Measurements from ENCODE around the gene PRKG1.
"Not testable (repeated sequence)": the region's sequence is repeated elsewhere in the genome, so short reads cannot be mapped to it uniquely, and the experiment has no call there.

The PRKG1 gene

GRCh38 chr10:51397244-51397643 is 323.0 kb downstream of the PRKG1 start:
- FAIRE-seq, result no peak

DNA sequence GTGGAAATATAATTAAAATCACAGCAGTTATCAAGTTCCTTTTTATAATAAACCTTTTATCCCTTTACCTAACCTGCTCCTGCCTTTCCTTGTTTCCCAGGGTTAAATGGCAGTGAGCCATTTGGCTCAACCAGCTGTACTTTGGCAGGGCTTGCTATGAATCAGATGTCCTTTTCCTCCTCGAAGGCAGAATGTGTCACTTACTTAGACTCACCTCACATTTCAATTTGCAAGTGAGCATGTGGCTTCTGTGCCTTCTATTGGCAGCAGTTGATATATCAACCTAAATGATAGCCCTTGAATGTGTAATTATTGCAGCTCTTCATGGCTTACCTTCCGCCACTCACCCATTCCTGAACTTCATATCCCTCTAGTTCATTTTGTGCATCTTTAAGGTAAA is 323.4 kb downstream of the PRKG1 start:
- no peak for FAIRE-seq

GRCh38 chr10:51399840-51400239 is 325.6 kb downstream of the PRKG1 start:
- FAIRE-seq, result no peak

DNA sequence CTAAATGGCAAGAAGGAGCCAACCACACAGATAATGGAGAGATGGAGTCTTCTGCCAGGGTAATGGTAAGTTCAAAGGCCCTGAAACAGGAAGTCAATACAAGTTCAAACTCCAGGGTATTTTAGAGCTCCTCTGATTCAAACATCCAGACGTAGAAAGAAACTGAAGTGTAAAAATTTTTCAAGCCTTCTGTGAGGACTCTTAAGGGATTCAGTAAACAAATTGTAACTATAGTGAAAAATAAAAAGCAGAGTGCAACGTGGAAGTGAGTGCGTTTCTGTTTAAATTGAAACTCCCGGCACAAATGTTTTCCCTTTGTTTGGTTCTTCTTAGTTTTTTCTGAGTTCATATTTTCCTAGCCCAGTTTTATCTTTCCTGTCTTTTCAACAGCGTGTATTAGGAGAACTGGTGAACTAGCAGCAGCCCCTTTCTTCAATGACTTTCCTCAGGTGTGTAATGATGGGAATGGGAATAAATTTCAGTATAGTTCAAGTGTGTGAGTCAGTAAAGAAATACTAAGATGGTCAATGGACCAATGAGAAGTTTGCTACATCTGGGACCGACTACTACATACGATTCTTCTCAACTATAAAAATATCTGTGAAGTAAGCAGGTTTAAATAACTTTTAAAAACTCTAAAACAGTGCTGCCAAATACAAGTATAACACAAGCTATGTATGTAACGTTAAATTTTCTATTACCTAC is 326.3 kb downstream of the PRKG1 start:
- FAIRE-seq, result no peak

DNA sequence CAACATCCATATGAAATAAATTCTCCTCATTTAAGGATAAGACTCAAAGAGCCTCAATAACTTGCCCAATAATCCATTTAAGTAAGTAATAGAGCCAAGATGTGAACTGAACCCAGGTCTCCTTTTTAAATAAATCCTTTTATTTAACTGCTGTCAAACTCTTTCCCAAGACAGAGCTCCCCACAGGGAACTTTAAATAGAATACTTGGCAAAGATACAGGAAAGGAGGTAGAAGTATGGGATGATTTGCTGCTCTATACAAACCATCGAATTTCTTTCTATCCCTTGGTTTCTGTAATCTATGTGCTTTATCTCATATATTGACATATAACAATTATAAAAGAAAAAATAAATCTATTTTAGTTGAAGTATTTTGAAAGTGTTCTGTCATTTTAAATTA is 329.2 kb downstream of the PRKG1 start:
- peak; percentile 71 for FAIRE-seq

DNA sequence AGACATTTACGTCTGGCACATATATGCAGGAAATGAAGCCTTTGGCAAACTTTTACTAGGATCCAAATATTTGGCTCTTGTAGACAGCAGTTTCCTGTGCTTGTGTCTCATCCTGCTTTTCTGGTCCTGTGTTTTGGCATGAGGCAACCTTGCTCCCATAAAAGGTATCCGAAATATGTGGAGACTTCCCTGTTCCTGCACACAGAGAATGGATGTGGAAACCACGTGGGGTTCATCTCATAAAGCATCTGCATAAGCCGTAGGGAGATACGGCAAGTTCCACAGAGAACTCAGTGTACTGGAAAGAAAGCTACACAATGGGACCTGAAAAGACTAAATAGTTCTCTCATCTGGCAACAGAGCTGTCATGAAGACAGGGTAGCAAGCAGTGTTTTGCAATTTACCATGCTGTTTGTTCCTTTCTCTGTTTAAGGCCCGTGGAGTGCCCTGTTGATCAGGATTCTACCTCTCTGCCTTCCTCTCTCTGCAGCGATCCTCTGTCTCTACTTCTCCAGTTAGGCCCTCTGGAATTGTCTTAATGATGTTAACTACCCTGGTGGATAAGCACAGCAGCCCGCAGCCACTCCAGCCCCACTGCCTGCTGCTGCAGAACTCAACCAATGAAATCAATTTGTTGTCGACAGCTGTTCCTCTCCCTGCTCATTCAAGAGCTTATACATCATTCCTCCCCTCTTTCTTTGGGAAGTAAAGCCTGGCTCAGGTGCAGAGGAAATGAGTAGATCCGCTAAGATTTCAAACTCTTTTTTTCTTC is 331.5 kb downstream of the PRKG1 start:
- FAIRE-seq, result no peak

GRCh38 chr10:51406581-51406980 is 332.3 kb downstream of the PRKG1 start:
- FAIRE-seq, result no peak

GRCh38 chr10:51416494-51416893 is 342.2 kb downstream of the PRKG1 start:
- no peak for FAIRE-seq

DNA sequence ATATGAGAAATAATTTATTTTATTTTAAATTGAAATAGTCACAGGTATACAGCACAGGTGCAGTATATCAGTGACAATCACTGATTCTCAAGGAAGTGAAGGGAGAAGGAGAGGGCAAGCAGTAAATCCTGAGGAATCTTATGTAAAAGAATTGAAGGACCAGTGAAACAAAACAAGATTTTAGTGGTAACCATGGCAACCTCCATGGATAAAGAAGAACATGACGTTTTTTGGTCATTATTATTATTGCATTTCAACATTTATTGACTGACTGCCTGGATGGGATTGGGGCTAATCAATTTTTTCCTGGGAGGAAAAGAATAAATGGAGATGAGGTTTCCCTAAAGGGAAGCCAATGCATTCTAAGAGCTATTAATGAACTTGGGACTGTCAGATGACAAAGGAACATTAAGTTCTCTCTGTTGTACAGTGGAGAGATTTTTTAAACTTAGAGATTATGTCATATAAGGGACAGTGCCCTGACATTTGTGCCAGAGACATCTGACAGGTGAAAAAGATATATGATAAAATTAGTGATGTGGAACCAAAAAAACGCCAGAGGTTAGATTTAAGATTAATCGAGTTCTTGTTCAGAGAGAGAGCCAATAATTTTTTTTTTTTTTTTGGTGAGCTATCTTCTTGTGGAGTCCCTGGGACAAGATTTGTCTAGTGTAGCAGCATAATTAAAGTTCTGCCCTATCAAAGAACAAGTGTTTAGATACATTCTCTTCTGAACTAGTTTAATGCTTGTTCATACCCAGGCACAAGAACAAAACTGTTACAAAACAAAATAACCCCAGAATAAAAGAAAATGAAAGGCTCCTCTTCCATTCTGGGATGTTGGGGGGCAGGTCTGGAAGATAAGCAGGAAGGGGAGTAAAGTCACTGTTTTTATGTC is 345.2 kb downstream of the PRKG1 start:
- no peak for FAIRE-seq

DNA sequence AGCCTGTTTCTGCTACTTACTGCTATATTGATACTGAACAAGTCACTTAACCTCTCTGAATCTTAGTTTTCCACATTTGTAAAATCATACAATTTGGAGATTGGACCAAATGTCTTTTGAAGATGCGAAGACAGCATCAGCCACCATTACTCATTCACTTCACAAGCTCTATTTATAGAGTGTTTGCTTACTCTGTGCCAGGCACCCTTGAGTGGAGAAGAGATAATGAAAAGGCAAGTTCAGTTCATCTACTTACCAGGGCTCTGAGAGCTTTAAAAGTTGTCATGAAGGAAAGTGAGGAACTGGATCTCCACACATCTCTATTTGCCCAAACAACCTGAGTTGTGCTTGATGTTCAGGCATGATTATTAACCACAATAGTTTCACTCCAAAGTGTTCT is 347.6 kb downstream of the PRKG1 start:
- no peak for FAIRE-seq

DNA sequence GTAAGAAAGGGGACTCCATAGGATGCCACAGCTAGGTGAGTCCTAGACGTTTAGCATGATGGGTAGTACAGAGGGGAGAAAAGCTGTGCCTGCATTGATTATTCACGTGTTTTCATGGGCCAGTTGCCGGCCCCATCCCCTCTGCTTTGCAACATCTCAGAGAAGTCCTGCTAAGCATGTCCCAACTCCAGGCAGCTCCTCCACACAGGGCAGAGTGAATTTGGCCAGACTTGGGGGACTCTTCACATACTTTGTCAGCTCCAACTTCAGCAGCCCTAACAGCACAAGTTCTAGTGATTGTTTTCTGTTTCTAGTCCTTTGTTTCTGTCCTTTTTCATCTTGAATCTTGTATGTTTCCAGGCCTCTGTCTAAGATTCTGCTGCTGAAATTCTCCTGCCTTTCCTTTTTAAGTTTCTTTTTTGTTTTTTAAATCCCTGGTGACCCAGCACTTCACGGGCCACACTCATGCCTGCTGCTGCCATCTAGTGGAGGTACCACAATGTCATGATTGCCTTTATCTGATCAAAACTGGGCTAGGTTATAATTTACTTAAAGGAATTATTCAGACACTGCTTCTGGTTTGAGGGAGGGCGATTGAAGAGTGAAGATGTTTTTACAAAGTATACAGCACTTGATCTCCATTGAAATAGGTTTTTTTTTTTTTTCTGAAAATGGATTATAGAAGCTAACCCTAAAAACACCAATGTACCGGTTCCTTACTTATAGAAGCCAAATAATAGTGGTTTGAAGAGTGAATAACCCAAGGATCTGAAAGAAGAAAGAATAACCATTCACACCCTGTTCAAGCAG is 348.2 kb downstream of the PRKG1 start:
- FAIRE-seq, result peak; percentile 93

- FAIRE-seq, result no peak
These were observed 348.8 kb downstream of the PRKG1 start for GRCh38 chr10:51423121-51423452.

DNA sequence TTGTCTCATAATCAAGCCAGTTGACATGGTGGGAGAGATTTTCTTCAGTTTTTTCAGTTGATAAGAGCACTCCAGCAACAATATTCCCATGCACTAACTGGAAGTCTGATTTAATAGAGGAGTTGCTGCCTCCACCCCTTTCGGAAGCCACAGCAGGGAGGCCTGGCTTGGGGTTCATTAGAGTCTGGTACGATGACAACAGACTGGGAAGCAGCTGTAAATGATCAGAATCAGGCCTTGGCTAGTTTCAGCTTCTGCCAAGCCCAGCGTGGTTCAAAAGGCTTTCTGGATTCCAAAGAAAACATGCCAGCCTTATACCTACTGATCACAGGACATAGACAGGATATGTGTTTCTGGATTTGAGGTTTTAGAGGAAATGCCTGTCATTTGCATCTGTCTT is 351.1 kb downstream of the PRKG1 start:
- FAIRE-seq, result no peak

DNA sequence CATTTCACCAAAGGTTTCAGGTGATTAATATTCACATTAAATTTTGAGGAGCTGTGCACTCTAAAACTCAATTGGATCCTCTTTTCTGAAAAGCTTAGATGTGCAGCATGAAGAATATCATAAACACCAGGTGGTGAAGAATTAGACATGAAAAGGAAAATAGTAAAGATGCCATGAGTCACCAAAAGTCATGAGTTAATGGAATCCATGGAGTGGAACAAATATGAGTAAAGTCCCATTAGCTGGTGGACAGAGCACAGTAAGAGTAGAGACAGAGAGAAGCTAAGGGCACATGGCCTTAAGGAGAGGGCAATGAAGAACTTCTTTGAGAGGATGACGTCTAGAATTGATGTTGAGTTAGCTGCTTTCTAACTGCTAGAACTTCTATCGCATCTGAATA is 353.5 kb downstream of the PRKG1 start:
- FAIRE-seq, result no peak

DNA sequence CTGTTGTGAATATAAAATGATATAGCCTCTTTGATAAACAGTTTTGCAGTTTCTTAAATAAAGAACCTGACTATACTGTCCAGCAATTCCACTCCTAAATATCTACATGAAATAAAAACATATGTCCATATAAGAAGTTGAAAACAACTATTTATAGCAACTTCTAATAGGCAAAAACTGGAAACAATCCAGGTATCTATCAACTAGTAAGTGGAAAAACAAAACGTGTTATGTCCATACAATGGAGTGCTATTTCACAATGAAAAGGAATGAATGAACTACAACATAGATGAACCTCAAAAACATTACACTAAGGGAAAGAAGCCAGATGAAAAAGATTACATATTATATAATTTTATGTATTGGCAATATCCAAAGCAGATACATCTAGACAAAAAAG is 356.2 kb downstream of the PRKG1 start:
- FAIRE-seq, result no peak

GRCh38 chr10:51433949-51434475 is 359.7 kb downstream of the PRKG1 start:
- no peak for FAIRE-seq

DNA sequence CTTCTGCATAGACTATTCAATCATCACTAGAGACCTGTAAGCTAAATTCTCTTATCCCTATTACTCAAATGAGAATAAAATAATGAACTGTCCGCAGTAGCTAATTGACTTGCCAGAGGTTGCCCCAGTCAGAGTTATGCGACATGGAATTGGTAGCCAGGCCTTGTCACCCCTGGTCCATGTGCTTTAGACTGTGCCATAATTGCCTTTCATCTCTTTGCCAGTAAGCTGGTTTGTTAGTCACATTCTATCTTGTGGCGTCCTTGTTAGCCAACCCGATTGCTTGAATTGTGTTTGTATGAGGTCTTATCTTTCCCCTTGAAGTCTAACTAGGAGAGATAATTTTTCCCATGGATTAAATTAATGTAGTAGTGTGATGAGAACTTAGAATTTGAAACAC is 362.5 kb downstream of the PRKG1 start:
- no peak for FAIRE-seq

DNA sequence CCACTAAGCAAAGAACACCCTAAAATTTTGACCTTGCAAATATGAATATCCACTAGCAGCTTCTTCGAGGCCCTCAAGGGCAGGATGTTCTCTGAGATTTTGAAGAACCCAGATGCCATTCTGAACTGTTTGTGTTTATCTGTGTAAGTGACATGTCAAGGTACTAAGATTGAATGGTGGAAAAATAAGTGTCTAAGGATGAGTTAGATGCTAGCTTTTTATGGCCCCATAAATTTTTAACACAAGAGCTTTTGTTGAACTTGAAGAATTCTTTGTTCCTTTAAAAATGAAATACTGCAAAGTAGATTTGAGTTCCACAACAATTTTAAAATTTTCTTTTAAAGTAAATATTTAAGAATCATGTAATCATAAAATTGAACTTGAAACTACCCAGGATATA is 365.4 kb downstream of the PRKG1 start:
- FAIRE-seq, result no peak

- FAIRE-seq, result no peak
These were observed 371.3 kb downstream of the PRKG1 start for GRCh38 chr10:51445588-51445987.

DNA sequence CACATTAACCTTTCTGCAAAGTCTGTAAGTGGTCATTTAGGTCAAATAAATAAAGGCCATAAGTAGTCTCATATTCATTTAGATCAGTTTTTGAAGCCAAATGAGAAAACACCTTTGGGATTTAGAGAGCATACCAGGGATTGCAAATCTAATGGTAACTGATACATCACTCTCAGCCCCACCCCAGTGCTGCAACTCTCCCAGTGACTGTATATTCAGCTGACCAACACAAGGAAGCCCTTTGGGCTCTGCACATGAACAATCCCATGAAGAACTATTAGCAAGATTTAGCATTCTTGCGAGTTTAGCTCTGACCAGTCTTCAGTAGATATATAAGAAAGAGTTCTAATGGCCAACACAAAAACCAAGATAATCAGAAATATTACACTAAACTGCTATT is 372.8 kb downstream of the PRKG1 start:
- no peak for FAIRE-seq

DNA sequence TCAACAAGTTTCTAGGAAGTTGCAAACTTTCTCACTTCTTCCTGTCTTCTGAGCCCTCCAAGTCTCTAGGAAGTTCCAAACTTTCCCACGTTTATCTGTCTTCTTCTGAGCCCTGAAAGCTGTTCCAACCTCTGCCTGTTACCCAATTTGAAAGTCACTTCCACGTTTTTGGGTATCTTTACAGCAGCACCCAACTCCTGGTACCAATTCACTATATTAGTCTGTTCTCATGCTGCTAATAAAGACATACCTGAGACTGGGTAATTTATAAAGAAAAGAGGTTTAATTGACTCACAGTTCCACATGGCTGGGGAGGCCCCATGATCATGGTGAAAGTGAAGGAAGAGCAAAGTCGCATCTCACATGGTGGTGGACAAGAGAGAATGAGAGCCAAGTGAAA is 381.5 kb downstream of the PRKG1 start:
- FAIRE-seq, result not testable (repeated sequence)

GRCh38 chr10:51459476-51459875 is 385.2 kb downstream of the PRKG1 start:
- FAIRE-seq, result no peak
